HEK293 (cell line): ENCODE results near the gene LZIC.
A peak's percentile ranks its signal among the peaks of the same experiment; 100 is the strongest.

Source experiments
- CTCF ChIA-PET: fragments of 350-600 bp; formaldehyde crosslinking; extraction: SDS; loops from one replicate; lab custom pipeline; 2021; ENCODE audit warnings: antibody characterized with exemption; lab: Yijun Ruan, JAX
- POLR2A ChIA-PET: fragments of 300-600 bp; formaldehyde crosslinking; extraction: SDS; loops from one replicate; lab custom pipeline; 2020; ENCODE audit warnings: antibody characterized with exemption, inconsistent platforms; lab: Yijun Ruan, JAX
- H3K27ac ChIP-seq: fragments of 200-500 bp; sonication (Bioruptor generic); 2 replicates; pipeline ENCODE4 v1.5.1; 2014; ENCODE audit warnings: low read depth, low read length, control low read depth, inconsistent platforms; ENCODE audit errors: extremely low read depth
- H3K36me3 ChIP-seq, 2 experiments: fragments of 200-500 bp in 1 of 2; sonication (Bioruptor generic) in 1 of 2; 1 replicate in 1 of 2; 2 replicates in 1 of 2; pipeline ENCODE4 v1.5.1; 2014 to 2017; ENCODE audit warnings: inconsistent platforms in 2 of 2, low read length in 2 of 2; ENCODE audit not compliant: control insufficient read depth in 2 of 2, insufficient read depth in 1 of 2
- H3K4me1 ChIP-seq: fragments of 200-500 bp; sonication (Bioruptor generic); 2 replicates; pipeline ENCODE4 v1.5.1; 2014; ENCODE audit warnings: mild to moderate bottlenecking, low read length, inconsistent platforms; ENCODE audit not compliant: control insufficient read depth, insufficient read depth
- H3K4me3 ChIP-seq: 2 replicates; pipeline ENCODE4 v1.5.1; 2011; ENCODE audit warnings: low read depth, mild to moderate bottlenecking, control low read depth, low read length, moderate library complexity
- H3K9me3 ChIP-seq: fragments of 200-500 bp; sonication (Bioruptor generic); 2 replicates; pipeline ENCODE4 v1.5.1; 2014; ENCODE audit warnings: low read depth, low read length, inconsistent platforms; ENCODE audit not compliant: control insufficient read depth, insufficient read depth
- FEZF1 ChIP-seq: fragments of 450-650 bp; formaldehyde crosslinking; IDR thresholded peaks from 2 replicates; pipeline ENCODE4 v1.5.1; 2016; ENCODE audit warnings: missing biosample characterization, missing genetic modification characterization
- IKZF3 ChIP-seq: fragments of 450-650 bp; IDR thresholded peaks from 2 replicates; pipeline ENCODE4 v1.5.0; 2018; ENCODE audit warnings: missing biosample characterization, mild to moderate bottlenecking, missing genetic modification characterization, moderate library complexity
- OSR2 ChIP-seq: fragments of 450-650 bp; formaldehyde crosslinking; IDR thresholded peaks from 2 replicates; pipeline ENCODE4 v1.5.1; 2016; ENCODE audit warnings: missing biosample characterization, missing genetic modification characterization
- PRDM1 ChIP-seq: fragments of 450-650 bp; formaldehyde crosslinking; IDR thresholded peaks from 2 replicates; pipeline ENCODE4; 2016; ENCODE audit warnings: missing biosample characterization, missing genetic modification characterization
- RBAK ChIP-seq: fragments of 450-650 bp; formaldehyde crosslinking; IDR thresholded peaks from 2 replicates; pipeline ENCODE4 v1.5.1; 2016; ENCODE audit warnings: missing biosample characterization, missing genetic modification characterization
- SCRT2 ChIP-seq: fragments of 450-650 bp; formaldehyde crosslinking; IDR thresholded peaks from 2 replicates; pipeline ENCODE4 v1.5.1; 2016; ENCODE audit warnings: missing biosample characterization, missing genetic modification characterization
- SP7 ChIP-seq: fragments of 450-650 bp; formaldehyde crosslinking; IDR thresholded peaks from 2 replicates; pipeline ENCODE4 v1.5.1; 2016; ENCODE audit warnings: missing biosample characterization, missing genetic modification characterization
- ZBTB1 ChIP-seq: fragments of 450-650 bp; formaldehyde crosslinking; IDR thresholded peaks from 2 replicates; pipeline ENCODE4 v1.5.1; 2016; ENCODE audit warnings: missing biosample characterization, missing genetic modification characterization
- ZBTB17 ChIP-seq: fragments of 450-650 bp; formaldehyde crosslinking; IDR thresholded peaks from 2 replicates; pipeline ENCODE4 v1.5.1; 2016; ENCODE audit warnings: missing biosample characterization, missing genetic modification characterization
- ZBTB8A ChIP-seq: fragments of 450-650 bp; formaldehyde crosslinking; IDR thresholded peaks from 2 replicates; pipeline ENCODE4 v1.5.1; 2016; ENCODE audit warnings: missing biosample characterization, missing genetic modification characterization
- ZEB2 ChIP-seq: fragments of 450-650 bp; formaldehyde crosslinking; IDR thresholded peaks from 2 replicates; pipeline ENCODE4 v1.5.1; 2016; ENCODE audit warnings: missing biosample characterization, missing genetic modification characterization
- ZFP41 ChIP-seq: fragments of 450-650 bp; formaldehyde crosslinking; IDR thresholded peaks from 2 replicates; pipeline ENCODE4 v1.5.1; 2016; ENCODE audit warnings: missing biosample characterization, missing genetic modification characterization, borderline replicate concordance
- ZIC2 ChIP-seq: fragments of 450-650 bp; formaldehyde crosslinking; IDR thresholded peaks from 2 replicates; pipeline ENCODE4 v1.5.1; 2016; ENCODE audit warnings: missing biosample characterization, missing genetic modification characterization
- ZNF132 ChIP-seq: fragments of 450-650 bp; formaldehyde crosslinking; IDR thresholded peaks from 2 replicates; pipeline ENCODE4 v1.5.1; 2017; ENCODE audit warnings: missing biosample characterization, missing genetic modification characterization, borderline replicate concordance
- ZNF211 ChIP-seq: fragments of 450-650 bp; formaldehyde crosslinking; IDR thresholded peaks from 2 replicates; pipeline ENCODE4 v1.5.1; 2016; ENCODE audit warnings: low read depth, missing biosample characterization, missing genetic modification characterization
- ZNF335 ChIP-seq: fragments of 450-650 bp; formaldehyde crosslinking; conservative IDR thresholded peaks from 2 replicates; pipeline ENCODE4 v1.5.1; 2016; ENCODE audit warnings: missing biosample characterization, missing genetic modification characterization
- ZNF341 ChIP-seq: fragments of 450-650 bp; formaldehyde crosslinking; IDR thresholded peaks from 2 replicates; pipeline ENCODE4; 2016; ENCODE audit warnings: low read depth, missing biosample characterization, missing genetic modification characterization
- ZNF48 ChIP-seq: fragments of 450-650 bp; formaldehyde crosslinking; IDR thresholded peaks from 2 replicates; pipeline ENCODE4 v1.5.1; 2016; ENCODE audit warnings: missing biosample characterization, missing genetic modification characterization
- ZNF510 ChIP-seq: fragments of 450-650 bp; formaldehyde crosslinking; IDR thresholded peaks from 2 replicates; pipeline ENCODE4 v1.5.1; 2018; ENCODE audit warnings: mild to moderate bottlenecking, missing genetic modification characterization, missing biosample characterization; ENCODE audit not compliant: insufficient replicate concordance
- ZNF776 ChIP-seq: fragments of 450-650 bp; formaldehyde crosslinking; IDR thresholded peaks from 2 replicates; pipeline ENCODE4 v1.5.0; 2017; ENCODE audit warnings: missing biosample characterization, missing genetic modification characterization, borderline replicate concordance
- ZNF830 ChIP-seq: fragments of 450-650 bp; IDR thresholded peaks from 2 replicates; pipeline ENCODE4 v1.5.0; 2018; ENCODE audit warnings: missing biosample characterization, missing genetic modification characterization, low read depth, mild to moderate bottlenecking, moderate library complexity
- TF ChIP-seq, protein P1 (sequence below): fragments of 450-650 bp; formaldehyde crosslinking; IDR thresholded peaks from 2 replicates; pipeline ENCODE4 v1.5.1; 2017; ENCODE audit warnings: missing biosample characterization, missing genetic modification characterization
- TF ChIP-seq, protein P2 (sequence below): fragments of 450-650 bp; formaldehyde crosslinking; IDR thresholded peaks from 2 replicates; pipeline ENCODE4 v1.5.1; 2017; ENCODE audit warnings: missing biosample characterization, missing genetic modification characterization
- TF ChIP-seq, protein P3 (sequence below): fragments of 450-650 bp; formaldehyde crosslinking; IDR thresholded peaks from 2 replicates; pipeline ENCODE4 v1.5.1; 2016; ENCODE audit warnings: missing biosample characterization, missing genetic modification characterization
- TF ChIP-seq, protein P4 (sequence below): fragments of 450-650 bp; formaldehyde crosslinking; IDR thresholded peaks from 2 replicates; pipeline ENCODE4 v1.5.1; 2016; ENCODE audit warnings: missing biosample characterization, missing genetic modification characterization
- TF ChIP-seq, protein P5 (sequence below): fragments of 450-650 bp; formaldehyde crosslinking; IDR thresholded peaks from 2 replicates; pipeline ENCODE4 v1.5.1; 2016; ENCODE audit warnings: missing biosample characterization, missing genetic modification characterization

LZIC gene

DNA sequence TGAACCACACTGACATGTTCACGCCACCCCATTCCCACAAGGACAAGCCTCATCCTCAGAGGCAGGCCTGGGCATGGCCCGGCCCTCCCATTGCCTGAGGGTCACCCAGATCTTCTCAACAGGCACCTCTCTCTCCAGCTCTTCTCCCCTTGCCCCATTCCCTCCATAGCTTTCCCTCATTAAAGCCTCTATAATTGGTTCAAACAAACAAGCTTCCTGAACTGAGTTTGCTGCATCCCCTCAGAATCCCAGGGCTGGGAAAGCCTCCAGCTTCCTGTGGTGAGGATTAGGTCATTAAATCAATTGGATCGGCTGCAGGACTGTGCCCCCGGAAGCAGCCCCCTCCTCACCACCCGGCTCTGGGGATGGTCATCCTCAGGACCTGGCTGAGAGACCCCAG is 52.0 kb downstream of the LZIC start:
- Histone ChIP-seq H3K4me3 (no peak overlapping the region), H3K36me3 (peaks cover 0 to 3% of the 10 kb centered on the region in 2 experiments; a peak in 1 of 3 replicates), H3K9me3 (no peaks in the 10 kb centered on the region), H3K4me1 (peaks cover 23% of the 10 kb centered on the region), H3K27ac (peak overlapping the region; percentile 48)
- ChIA-PET POLR2A (interaction anchor here (0.6 to 1.1 kb wide), 3 partner anchors 8 to 52 kb away, joined by 3 to 8 read pairs (median 4); partner anchors contain the start of genes LZIC and NMNAT1), CTCF (interaction anchor here (0.5 to 2.0 kb wide), 3 partner anchors 17 to 689 kb away, joined by 3 to 9 read pairs (median 3); no protein-coding TSS in a partner anchor)
- TF ChIP-seq ZEB2 (peak; percentile 44; the same call in 1 of the 2 replicates), RBAK (tag by site-specific recombination) (no peak), ZNF510 (tag by site-specific recombination) (no peak), ZIC2 (tag by site-specific recombination) (peak; percentile 67), ZNF335 (peak; percentile 51), ZNF132 (tag by site-specific recombination) (no peak), ZBTB17 (tag by site-specific recombination) (0 out of 2 replicates have a peak, but pooled peaks have one; percentile 26), PRDM1 (tag by site-specific recombination) (0 out of 2 replicates have a peak, but pooled peaks have one; percentile 9), ZBTB1 (tag by site-specific recombination) (no peak), OSR2 (tag by site-specific recombination) (peak; percentile 71; the same call in 1 of the 2 replicates), ZNF211 (tag by site-specific recombination) (no peak), ZNF341 (tag by site-specific recombination) (peak; percentile 60), ZNF776 (no peak), ZNF48 (tag by site-specific recombination) (no peak), ZNF830 (tag by site-specific recombination) (no peak), IKZF3 (tag by site-specific recombination) (peak; percentile 56; the same call in 1 of the 2 replicates), FEZF1 (tag by site-specific recombination) (peak; percentile 67), ZBTB8A (tag by site-specific recombination) (peak; percentile 63; the same call in 1 of the 2 replicates), SP7 (tag by site-specific recombination) (peak; percentile 32; the same call in 1 of the 2 replicates), SCRT2 (tag by site-specific recombination) (peak; percentile 75; the same call in 1 of the 2 replicates), ZFP41 (tag by site-specific recombination) (no peak)
- TF ChIP-seq, protein P1, sequence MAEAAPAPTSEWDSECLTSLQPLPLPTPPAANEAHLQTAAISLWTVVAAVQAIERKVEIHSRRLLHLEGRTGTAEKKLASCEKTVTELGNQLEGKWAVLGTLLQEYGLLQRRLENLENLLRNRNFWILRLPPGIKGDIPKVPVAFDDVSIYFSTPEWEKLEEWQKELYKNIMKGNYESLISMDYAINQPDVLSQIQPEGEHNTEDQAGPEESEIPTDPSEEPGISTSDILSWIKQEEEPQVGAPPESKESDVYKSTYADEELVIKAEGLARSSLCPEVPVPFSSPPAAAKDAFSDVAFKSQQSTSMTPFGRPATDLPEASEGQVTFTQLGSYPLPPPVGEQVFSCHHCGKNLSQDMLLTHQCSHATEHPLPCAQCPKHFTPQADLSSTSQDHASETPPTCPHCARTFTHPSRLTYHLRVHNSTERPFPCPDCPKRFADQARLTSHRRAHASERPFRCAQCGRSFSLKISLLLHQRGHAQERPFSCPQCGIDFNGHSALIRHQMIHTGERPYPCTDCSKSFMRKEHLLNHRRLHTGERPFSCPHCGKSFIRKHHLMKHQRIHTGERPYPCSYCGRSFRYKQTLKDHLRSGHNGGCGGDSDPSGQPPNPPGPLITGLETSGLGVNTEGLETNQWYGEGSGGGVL (tag by site-specific recombination), result 0 out of 2 replicates have a peak, but pooled peaks have one; percentile 31
- TF ChIP-seq, protein P2, sequence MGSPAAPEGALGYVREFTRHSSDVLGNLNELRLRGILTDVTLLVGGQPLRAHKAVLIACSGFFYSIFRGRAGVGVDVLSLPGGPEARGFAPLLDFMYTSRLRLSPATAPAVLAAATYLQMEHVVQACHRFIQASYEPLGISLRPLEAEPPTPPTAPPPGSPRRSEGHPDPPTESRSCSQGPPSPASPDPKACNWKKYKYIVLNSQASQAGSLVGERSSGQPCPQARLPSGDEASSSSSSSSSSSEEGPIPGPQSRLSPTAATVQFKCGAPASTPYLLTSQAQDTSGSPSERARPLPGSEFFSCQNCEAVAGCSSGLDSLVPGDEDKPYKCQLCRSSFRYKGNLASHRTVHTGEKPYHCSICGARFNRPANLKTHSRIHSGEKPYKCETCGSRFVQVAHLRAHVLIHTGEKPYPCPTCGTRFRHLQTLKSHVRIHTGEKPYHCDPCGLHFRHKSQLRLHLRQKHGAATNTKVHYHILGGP (tag by site-specific recombination), result no peak
- TF ChIP-seq, protein P3, sequence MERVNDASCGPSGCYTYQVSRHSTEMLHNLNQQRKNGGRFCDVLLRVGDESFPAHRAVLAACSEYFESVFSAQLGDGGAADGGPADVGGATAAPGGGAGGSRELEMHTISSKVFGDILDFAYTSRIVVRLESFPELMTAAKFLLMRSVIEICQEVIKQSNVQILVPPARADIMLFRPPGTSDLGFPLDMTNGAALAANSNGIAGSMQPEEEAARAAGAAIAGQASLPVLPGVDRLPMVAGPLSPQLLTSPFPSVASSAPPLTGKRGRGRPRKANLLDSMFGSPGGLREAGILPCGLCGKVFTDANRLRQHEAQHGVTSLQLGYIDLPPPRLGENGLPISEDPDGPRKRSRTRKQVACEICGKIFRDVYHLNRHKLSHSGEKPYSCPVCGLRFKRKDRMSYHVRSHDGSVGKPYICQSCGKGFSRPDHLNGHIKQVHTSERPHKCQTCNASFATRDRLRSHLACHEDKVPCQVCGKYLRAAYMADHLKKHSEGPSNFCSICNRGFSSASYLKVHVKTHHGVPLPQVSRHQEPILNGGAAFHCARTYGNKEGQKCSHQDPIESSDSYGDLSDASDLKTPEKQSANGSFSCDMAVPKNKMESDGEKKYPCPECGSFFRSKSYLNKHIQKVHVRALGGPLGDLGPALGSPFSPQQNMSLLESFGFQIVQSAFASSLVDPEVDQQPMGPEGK (tag by site-specific recombination), result peak; percentile 71
- TF ChIP-seq, protein P4, sequence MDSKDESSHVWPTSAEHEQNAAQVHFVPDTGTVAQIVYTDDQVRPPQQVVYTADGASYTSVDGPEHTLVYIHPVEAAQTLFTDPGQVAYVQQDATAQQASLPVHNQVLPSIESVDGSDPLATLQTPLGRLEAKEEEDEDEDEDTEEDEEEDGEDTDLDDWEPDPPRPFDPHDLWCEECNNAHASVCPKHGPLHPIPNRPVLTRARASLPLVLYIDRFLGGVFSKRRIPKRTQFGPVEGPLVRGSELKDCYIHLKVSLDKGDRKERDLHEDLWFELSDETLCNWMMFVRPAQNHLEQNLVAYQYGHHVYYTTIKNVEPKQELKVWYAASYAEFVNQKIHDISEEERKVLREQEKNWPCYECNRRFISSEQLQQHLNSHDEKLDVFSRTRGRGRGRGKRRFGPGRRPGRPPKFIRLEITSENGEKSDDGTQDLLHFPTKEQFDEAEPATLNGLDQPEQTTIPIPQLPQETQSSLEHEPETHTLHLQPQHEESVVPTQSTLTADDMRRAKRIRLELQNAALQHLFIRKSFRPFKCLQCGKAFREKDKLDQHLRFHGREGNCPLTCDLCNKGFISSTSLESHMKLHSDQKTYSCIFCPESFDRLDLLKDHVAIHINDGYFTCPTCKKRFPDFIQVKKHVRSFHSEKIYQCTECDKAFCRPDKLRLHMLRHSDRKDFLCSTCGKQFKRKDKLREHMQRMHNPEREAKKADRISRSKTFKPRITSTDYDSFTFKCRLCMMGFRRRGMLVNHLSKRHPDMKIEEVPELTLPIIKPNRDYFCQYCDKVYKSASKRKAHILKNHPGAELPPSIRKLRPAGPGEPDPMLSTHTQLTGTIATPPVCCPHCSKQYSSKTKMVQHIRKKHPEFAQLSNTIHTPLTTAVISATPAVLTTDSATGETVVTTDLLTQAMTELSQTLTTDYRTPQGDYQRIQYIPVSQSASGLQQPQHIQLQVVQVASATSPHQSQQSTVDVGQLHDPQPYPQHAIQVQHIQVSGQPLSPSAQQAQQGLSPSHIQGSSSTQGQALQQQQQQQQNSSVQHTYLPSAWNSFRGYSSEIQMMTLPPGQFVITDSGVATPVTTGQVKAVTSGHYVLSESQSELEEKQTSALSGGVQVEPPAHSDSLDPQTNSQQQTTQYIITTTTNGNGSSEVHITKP, result peak; percentile 56
- TF ChIP-seq, protein P5, sequence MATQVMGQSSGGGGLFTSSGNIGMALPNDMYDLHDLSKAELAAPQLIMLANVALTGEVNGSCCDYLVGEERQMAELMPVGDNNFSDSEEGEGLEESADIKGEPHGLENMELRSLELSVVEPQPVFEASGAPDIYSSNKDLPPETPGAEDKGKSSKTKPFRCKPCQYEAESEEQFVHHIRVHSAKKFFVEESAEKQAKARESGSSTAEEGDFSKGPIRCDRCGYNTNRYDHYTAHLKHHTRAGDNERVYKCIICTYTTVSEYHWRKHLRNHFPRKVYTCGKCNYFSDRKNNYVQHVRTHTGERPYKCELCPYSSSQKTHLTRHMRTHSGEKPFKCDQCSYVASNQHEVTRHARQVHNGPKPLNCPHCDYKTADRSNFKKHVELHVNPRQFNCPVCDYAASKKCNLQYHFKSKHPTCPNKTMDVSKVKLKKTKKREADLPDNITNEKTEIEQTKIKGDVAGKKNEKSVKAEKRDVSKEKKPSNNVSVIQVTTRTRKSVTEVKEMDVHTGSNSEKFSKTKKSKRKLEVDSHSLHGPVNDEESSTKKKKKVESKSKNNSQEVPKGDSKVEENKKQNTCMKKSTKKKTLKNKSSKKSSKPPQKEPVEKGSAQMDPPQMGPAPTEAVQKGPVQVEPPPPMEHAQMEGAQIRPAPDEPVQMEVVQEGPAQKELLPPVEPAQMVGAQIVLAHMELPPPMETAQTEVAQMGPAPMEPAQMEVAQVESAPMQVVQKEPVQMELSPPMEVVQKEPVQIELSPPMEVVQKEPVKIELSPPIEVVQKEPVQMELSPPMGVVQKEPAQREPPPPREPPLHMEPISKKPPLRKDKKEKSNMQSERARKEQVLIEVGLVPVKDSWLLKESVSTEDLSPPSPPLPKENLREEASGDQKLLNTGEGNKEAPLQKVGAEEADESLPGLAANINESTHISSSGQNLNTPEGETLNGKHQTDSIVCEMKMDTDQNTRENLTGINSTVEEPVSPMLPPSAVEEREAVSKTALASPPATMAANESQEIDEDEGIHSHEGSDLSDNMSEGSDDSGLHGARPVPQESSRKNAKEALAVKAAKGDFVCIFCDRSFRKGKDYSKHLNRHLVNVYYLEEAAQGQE (tag by site-specific recombination), result no peak
